ENCODE results near the gene TTC39A.

Gene TTC39A

GRCh38 chr1:51330331-51331201, at the start of gene TTC39A:
Gene TTC39A, minus strand, starts transcription at chr1:51330562. Its CDS starts 85 bp downstream, at chr1:51330477.
- no peak for DNase-seq (ENCODE audit: low read depth)

- DNase-seq (ENCODE audit: low read depth) = no peak
Measured at GRCh38 chr1:51378871-51379270, 48.5 kb upstream of the TTC39A start.

GRCh38 chr1:51373898-51374297, 43.5 kb upstream of the TTC39A start:
- no peak for DNase-seq (ENCODE audit: low read depth)

- no peak for DNase-seq (ENCODE audit: low read depth)
Measured at GRCh38 chr1:51372561-51372960, 42.2 kb upstream of the TTC39A start.

- no peak for DNase-seq (ENCODE audit: low read depth)
Measured at GRCh38 chr1:51369171-51369570, 38.8 kb upstream of the TTC39A start.

- DNase-seq (ENCODE audit: low read depth) = no peak
Measured at GRCh38 chr1:51365774-51366173, 35.4 kb upstream of the TTC39A start.

GRCh38 chr1:51359879-51360278, 29.5 kb upstream of the TTC39A start:
- no peak for DNase-seq (ENCODE audit: low read depth)

GRCh38 chr1:51355382-51355781, 25.0 kb upstream of the TTC39A start:
- no peak for DNase-seq (ENCODE audit: low read depth)

GRCh38 chr1:51354416-51354815, 24.1 kb upstream of the TTC39A start:
- DNase-seq (ENCODE audit: low read depth) = no peak

GRCh38 chr1:51351907-51352306, 21.5 kb upstream of the TTC39A start:
- no peak for DNase-seq (ENCODE audit: low read depth)

GRCh38 chr1:51349862-51350261, 19.5 kb upstream of the TTC39A start:
- no peak for DNase-seq (ENCODE audit: low read depth)

- no peak for DNase-seq (ENCODE audit: low read depth)
Measured at GRCh38 chr1:51348147-51348527, 17.8 kb upstream of the TTC39A start.

- DNase-seq (ENCODE audit: low read depth) = no peak
Measured at GRCh38 chr1:51347398-51348146, 17.2 kb upstream of the TTC39A start.

- DNase-seq (ENCODE audit: low read depth) = no peak
Measured at GRCh38 chr1:51346086-51346942, 16.0 kb upstream of the TTC39A start.

- no peak for DNase-seq (ENCODE audit: low read depth)
Measured at GRCh38 chr1:51345300-51345687, 14.9 kb upstream of the TTC39A start.

- no peak for DNase-seq (ENCODE audit: low read depth)
Measured at GRCh38 chr1:51344602-51345299, 14.4 kb upstream of the TTC39A start.

GRCh38 chr1:51344276-51344601, 13.9 kb upstream of the TTC39A start:
- no peak for DNase-seq (ENCODE audit: low read depth)

GRCh38 chr1:51343624-51344023, 13.3 kb upstream of the TTC39A start:
- no peak for DNase-seq (ENCODE audit: low read depth)

- DNase-seq (ENCODE audit: low read depth) = no peak
Measured at GRCh38 chr1:51342591-51343206, 12.3 kb upstream of the TTC39A start.

- no peak for DNase-seq (ENCODE audit: low read depth)
Measured at GRCh38 chr1:51341876-51342496, 11.6 kb upstream of the TTC39A start.

GRCh38 chr1:51340380-51340779, 10.0 kb upstream of the TTC39A start:
- DNase-seq (ENCODE audit: low read depth) = no peak

Measured in amniotic epithelial cell (primary cell).